K562 (cell line): ENCODE measurements around the gene PCDHGA4. TPM values are rescaled to one million over a fixed set of nuclear protein-coding genes. Genes with fewer than 3 reads are reported as not detected.

ENCODE experiments used
- ATAC-seq: fragments of 200-7000 bp; cut with Tn5 transposase; 3 replicates; pipeline ENCODE4 v1.9.1; 2020; ENCODE audit warnings: moderate library complexity
- BruUV-seq: library from RNA; stranded (reverse); fragments of 400-500 nt; replicated peaks from 2 replicates; lab custom pipeline; 2021; lab: Mats Ljungman, UMichigan
- CTCF ChIA-PET: fragments of 300-600 bp; formaldehyde crosslinking; extraction: SDS; loops from one replicate; lab custom pipeline; 2021; ENCODE audit warnings: low intra/inter-chr PET ratio; lab: Yijun Ruan, JAX
- POLR2A ChIA-PET: fragments of 300-600, 350-650 bp; sonication (Branson Sonifier 250); formaldehyde crosslinking; extraction: SDS; loops from one replicate; lab custom pipeline; 2021; ENCODE audit warnings: antibody characterized with exemption, inconsistent platforms; lab: Yijun Ruan, JAX
- DNase-seq, 4 experiments: peaks; one replicate each; pipeline versions ENCODE4 v3.0.0 to v3.0.0-alpha.2; 2011 to 2018; ENCODE audit warnings: low spot score in 3 of 4, mixed read lengths in 3 of 4; ENCODE audit errors: extremely low read depth in 1 of 4
- FAIRE-seq: peaks from 2 replicates; lab custom pipeline; 2011; peaks lifted over from hg19 to GRCh38; lab: Jason Lieb, UNC
- H2AFZ ChIP-seq: 2 replicates; pipeline ENCODE4 v1.6.0; 2011; ENCODE audit warnings: low read depth, low read length, control low read depth, inconsistent platforms
- H3K27ac ChIP-seq: fragments of 200-600 bp; 3 replicates; pipeline ENCODE4 v1.8.0; 2011; ENCODE audit warnings: low read depth, mild to moderate bottlenecking, control low read depth, inconsistent platforms, low read length, moderate library complexity, mixed read lengths; ENCODE audit errors: extremely low read depth
- H3K27me3 ChIP-seq, 2 experiments: fragments of 300-600 bp in 1 of 2; 2 replicates in 1 of 2; 3 replicates in 1 of 2; pipeline versions ENCODE4 v1.6.0 to v1.8.0; 2011; ENCODE audit warnings: inconsistent platforms in 2 of 2, low read length in 2 of 2, mild to moderate bottlenecking in 1 of 2, mixed read lengths in 1 of 2, moderate library complexity in 1 of 2; ENCODE audit not compliant: control insufficient read depth in 2 of 2, insufficient read depth in 2 of 2
- H3K36me3 ChIP-seq: fragments of 300-600 bp; 3 replicates; pipeline ENCODE4 v1.8.0; 2011; ENCODE audit warnings: mild to moderate bottlenecking, low read length, inconsistent platforms; ENCODE audit not compliant: control insufficient read depth, insufficient read depth
- H3K4me1 ChIP-seq, 2 experiments: fragments of 200-600 bp in 1 of 2; replicated peaks in 1 of 2; 2 replicates in 1 of 2; 3 replicates in 1 of 2; pipeline versions ENCODE4 v1.5.1 to v1.8.0; 2011; ENCODE audit warnings: inconsistent platforms in 2 of 2, low read length in 2 of 2, mild to moderate bottlenecking in 1 of 2, mixed read lengths in 1 of 2, moderate library complexity in 1 of 2; ENCODE audit not compliant: control insufficient read depth in 2 of 2, insufficient read depth in 2 of 2
- H3K4me2 ChIP-seq: 2 replicates; pipeline ENCODE4 v1.6.1; 2011; ENCODE audit warnings: low read length, control low read depth, inconsistent platforms, mixed read lengths; ENCODE audit not compliant: insufficient read depth
- H3K4me3 ChIP-seq: fragments of 200-600 bp; sonication (generic), shearing (Covaris generic); 2 replicates; pipeline ENCODE4 v1.5.1; 2016; ENCODE audit warnings: control low read depth, inconsistent platforms
- H3K79me2 ChIP-seq: fragments of 200-600 bp; 3 replicates; pipeline ENCODE4 v1.8.0; 2011; ENCODE audit warnings: low read length, inconsistent platforms; ENCODE audit not compliant: control insufficient read depth, insufficient read depth
- H3K9ac ChIP-seq, 2 experiments: 2 replicates each; pipeline versions ENCODE4 v1.6.0 to v1.6.1; 2011; ENCODE audit warnings: low read depth in 2 of 2, low read length in 2 of 2, control low read depth in 1 of 2, inconsistent platforms in 1 of 2, mild to moderate bottlenecking in 1 of 2, mixed read lengths in 1 of 2; ENCODE audit not compliant: insufficient read depth in 1 of 2
- H3K9me1 ChIP-seq: one replicate; pipeline ENCODE4 v1.6.0; 2011; ENCODE audit warnings: inconsistent platforms, mild to moderate bottlenecking, low read length, moderate library complexity; ENCODE audit not compliant: control insufficient read depth, insufficient read depth
- H3K9me3 ChIP-seq: replicated peaks from 2 replicates; pipeline ENCODE4 v1.5.1; 2011; ENCODE audit warnings: low read depth, low read length, inconsistent platforms; ENCODE audit not compliant: control insufficient read depth, insufficient read depth
- H4K20me1 ChIP-seq: replicated peaks from 2 replicates; pipeline ENCODE4 v1.6.1; 2011; ENCODE audit warnings: low read length, inconsistent platforms, mixed read lengths; ENCODE audit not compliant: control insufficient read depth, insufficient read depth
- CHD2 ChIP-seq: IDR thresholded peaks from 2 replicates; pipeline ENCODE4 v1.6.1; 2011; ENCODE audit warnings: low read depth, low read length
- CTCF ChIP-seq, 3 experiments: IDR thresholded peaks in 2 of 3; conservative IDR thresholded peaks in 1 of 3; 2 replicates each; pipeline ENCODE4 v1.5.1; 2011 to 2012; ENCODE audit warnings: low read length in 3 of 3, mild to moderate bottlenecking in 3 of 3, control low read depth in 2 of 3, improper control_type of control experiment in 1 of 3, inconsistent platforms in 1 of 3, low read depth in 1 of 3, mixed read lengths in 1 of 3, moderate library complexity in 1 of 3; ENCODE audit not compliant: insufficient read depth in 2 of 3
- PTRF ChIP-seq: fragments of 450-650 bp; IDR thresholded peaks from 2 replicates; pipeline ENCODE4 v1.6.1; 2016; ENCODE audit warnings: mild to moderate bottlenecking, missing genetic modification characterization, missing compliant biosample characterization
- RCOR1 ChIP-seq, 2 experiments: IDR thresholded peaks; 2 replicates each; pipeline ENCODE4 v1.6.1; 2012; ENCODE audit warnings: low read depth in 2 of 2, low read length in 2 of 2, borderline replicate concordance in 1 of 2, improper control_type of control experiment in 1 of 2
- SNIP1 ChIP-seq: fragments of 450-650 bp; IDR thresholded peaks from 2 replicates; pipeline ENCODE4 v1.7.1; 2017; ENCODE audit warnings: low read depth, mild to moderate bottlenecking
- ZBTB7A ChIP-seq: IDR thresholded peaks from 2 replicates; pipeline ENCODE4 v1.6.1; 2011; ENCODE audit warnings: low read depth, mild to moderate bottlenecking, low read length, moderate library complexity, borderline replicate concordance; ENCODE audit not compliant: control insufficient read depth
- ZNF780A ChIP-seq: fragments of 250-450 bp; sonication (Bioruptor Pico); IDR thresholded peaks from 2 replicates; pipeline ENCODE4 v1.5.0; 2021; ENCODE audit warnings: mild to moderate bottlenecking
- WGBS: fragments of 100-300 bp; shearing (Covaris generic); methylation state at CpG from one replicate; pipeline ENCODE4 v1.1.6; 2016; ENCODE audit warnings: low coverage, mixed read lengths; ENCODE audit not compliant: insufficient coverage; ENCODE audit errors: missing lambda C conversion rate; 5-methylcytosine and 5-hydroxymethylcytosine counted together
- in situ Hi-C: fragments of 300-500 bp; cut with MboI; formaldehyde crosslinking; loops from 4 replicates; pipeline ENCODE4 v1.15.0; 2018; ENCODE audit warnings: inconsistent platforms, mixed read lengths
- intact Hi-C: fragments of 100-400 bp; cut with micrococcal nuclease; formaldehyde crosslinking; loops from 2 replicates; pipeline ENCODE4 v1.14.2; 2022
- polyA plus RNA-seq, 8 experiments: library from polyadenylated mRNA; depleted of rRNA in 4 of 8; stranded (reverse) in 5 of 8; unstranded in 3 of 8; fragments of >200 nt; fragmentation: Nextera tagmentation in 2 of 8; fragmentation: Illumina TruSeq in 1 of 8; extraction: Ambion mirVana in 2 of 8; extraction: Trizol in 1 of 8; gene quantifications; 2 replicates each; pipeline versions ENCODE4 v1.2.1 to v1.2.3, GENCODE V29; 2011 to 2014; ENCODE audit warnings: inconsistent platforms in 1 of 8, missing spikeins in 1 of 8
- total RNA-seq, 7 experiments: library from RNA; depleted of rRNA in 6 of 7; stranded (reverse); fragments of >200 nt in 6 of 7; fragmentation: Illumina TruSeq in 2 of 7; extraction: Trizol in 2 of 7; gene quantifications; 2 replicates each; pipeline versions ENCODE4 v1.2.1 to v1.2.3, GENCODE V29; 2011 to 2021; ENCODE audit warnings: low replicate concordance in 1 of 7

The PCDHGA4 gene
- total and polyA plus RNA-seq, 9 of the 15 experiments (the other 6 are each of a cell fraction or from before 2014, with no cell fraction given): 0.12 to 0.40 (median 0.36) TPM; not detected in 2

DNA sequence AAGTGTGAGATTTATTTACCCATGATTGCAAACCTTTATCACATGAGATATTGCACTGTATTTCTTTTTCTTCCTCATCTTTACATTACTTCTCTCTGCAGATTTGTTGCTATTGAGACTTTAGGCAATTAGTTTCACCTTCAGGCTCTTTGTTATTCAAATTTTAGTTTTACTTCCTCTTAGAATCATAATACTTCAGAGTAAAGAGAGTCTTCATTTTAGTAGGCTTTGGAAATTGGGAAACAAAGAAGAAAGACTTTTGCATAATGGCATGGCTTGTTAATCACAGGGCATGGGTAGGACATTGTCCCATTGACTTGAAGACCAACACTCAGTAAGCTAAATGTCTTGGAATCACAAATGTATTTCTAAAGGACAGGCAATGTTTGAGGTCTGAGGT, 7.9 kb downstream of the PCDHGA4 start:
- Histone ChIP-seq H2AFZ (no peak overlapping the region), H3K27ac (no peak overlapping the region), H3K79me2 (no peaks in the 10 kb centered on the region), H4K20me1 (no peaks in the 10 kb centered on the region), H3K27me3 (peaks cover 13 to 36% of the 10 kb centered on the region in 2 experiments; a peak in 4 of 5 replicates), H3K4me2 (no peak overlapping the region), H3K4me1 (peaks cover 0 to 12% of the 10 kb centered on the region in 2 experiments; a peak in 2 of 5 replicates), H3K36me3 (no peaks in the 10 kb centered on the region), H3K9ac (no peak overlapping the region), H3K9me3 (no peaks in the 10 kb centered on the region; the same call in 1 of the 2 replicates), H3K4me3 (no peak overlapping the region), H3K9me1 (no peaks in the 10 kb centered on the region)
- FAIRE-seq: no peak
- ChIA-PET POLR2A (no interaction called here), CTCF (no interaction called here)
- ATAC-seq: no peak
- in situ Hi-C loops (no loop called here), intact Hi-C loops (no loop called here)
- TF ChIP-seq SNIP1 (no peak), RCOR1 (IDR thresholded peaks at IDR 0.05; ENCODE audit: borderline replicate concordance in 1 of 2, low read depth in 2 of 2, low read length in 2 of 2) (no peak), ZNF780A (no peak), PTRF (tag) (no peak), ZBTB7A (no peak)
- no peak for DNase-seq
- no TSS peak for BruUV-seq

GRCh38 chr5:141363952-141364660, 9.3 kb downstream of the PCDHGA4 start, which contains the start of gene PCDHGA5:
PCDHGA5 (plus strand) TSS chr5:141364162; CDS start chr5:141364331, 169 bp downstream.
- Histone ChIP-seq H3K4me2 (no peak within 1 kb of the TSS), H4K20me1 (no peaks in the 10 kb centered on the region), H3K9ac (no peak within 1 kb of the TSS), H3K4me1 (peaks cover 0 to 12% of the 10 kb centered on the region in 2 experiments; a peak in 2 of 5 replicates), H3K9me1 (no peaks in the 10 kb centered on the region), H3K27ac (no peak within 1 kb of the TSS), H3K4me3 (no peak within 1 kb of the TSS), H3K27me3 (peaks cover 13 to 36% of the 10 kb centered on the region in 2 experiments), H3K79me2 (no peaks in the 10 kb centered on the region), H3K36me3 (no peaks in the 10 kb centered on the region), H3K9me3 (no peaks in the 10 kb centered on the region; the same call in 1 of the 2 replicates), H2AFZ (no peak within 1 kb of the TSS)
- TF ChIP-seq CTCF (IDR thresholded peaks at IDR 0.05 in 2 of 3, conservative IDR thresholded peaks at IDR 0.05 in 1 of 3; ENCODE audit: insufficient read depth in 2 of 3, low read depth in 1 of 3, low read length in 3 of 3) (peak in 2 of 3 experiments; percentile 32 to 43; a peak in 3 of 6 replicates), CHD2 (no peak)
- FAIRE-seq (no peak), DNase-seq (no peak), ATAC-seq (peak; percentile 49; the same call in 1 of the 3 replicates)
- in situ Hi-C loops (no loop called here), intact Hi-C loops (no loop called here)
- ChIA-PET CTCF (no interaction called here), POLR2A (interaction anchor here (0.8 to 1.0 kb wide), 2 partner anchors 9 to 223 kb away, joined by 3 to 4 read pairs; no protein-coding TSS in a partner anchor)
- WGBS: 10% methylated on average over 34 of the region's 34 CpGs
- no TSS peak for BruUV-seq
